ENCODE results near the gene TMOD4. TPM values are rescaled to one million over a fixed set of nuclear protein-coding genes. Genes with fewer than 3 reads are reported as not detected.

TMOD4 gene
- total and polyA plus RNA-seq, 2 experiments from 2014 or later: 1.3 TPM; not detected in 1

GRCh38 chr1:151134396-151134795 lies 41.4 kb downstream of the TMOD4 start (continued):
- TF ChIP-seq, protein P1, sequence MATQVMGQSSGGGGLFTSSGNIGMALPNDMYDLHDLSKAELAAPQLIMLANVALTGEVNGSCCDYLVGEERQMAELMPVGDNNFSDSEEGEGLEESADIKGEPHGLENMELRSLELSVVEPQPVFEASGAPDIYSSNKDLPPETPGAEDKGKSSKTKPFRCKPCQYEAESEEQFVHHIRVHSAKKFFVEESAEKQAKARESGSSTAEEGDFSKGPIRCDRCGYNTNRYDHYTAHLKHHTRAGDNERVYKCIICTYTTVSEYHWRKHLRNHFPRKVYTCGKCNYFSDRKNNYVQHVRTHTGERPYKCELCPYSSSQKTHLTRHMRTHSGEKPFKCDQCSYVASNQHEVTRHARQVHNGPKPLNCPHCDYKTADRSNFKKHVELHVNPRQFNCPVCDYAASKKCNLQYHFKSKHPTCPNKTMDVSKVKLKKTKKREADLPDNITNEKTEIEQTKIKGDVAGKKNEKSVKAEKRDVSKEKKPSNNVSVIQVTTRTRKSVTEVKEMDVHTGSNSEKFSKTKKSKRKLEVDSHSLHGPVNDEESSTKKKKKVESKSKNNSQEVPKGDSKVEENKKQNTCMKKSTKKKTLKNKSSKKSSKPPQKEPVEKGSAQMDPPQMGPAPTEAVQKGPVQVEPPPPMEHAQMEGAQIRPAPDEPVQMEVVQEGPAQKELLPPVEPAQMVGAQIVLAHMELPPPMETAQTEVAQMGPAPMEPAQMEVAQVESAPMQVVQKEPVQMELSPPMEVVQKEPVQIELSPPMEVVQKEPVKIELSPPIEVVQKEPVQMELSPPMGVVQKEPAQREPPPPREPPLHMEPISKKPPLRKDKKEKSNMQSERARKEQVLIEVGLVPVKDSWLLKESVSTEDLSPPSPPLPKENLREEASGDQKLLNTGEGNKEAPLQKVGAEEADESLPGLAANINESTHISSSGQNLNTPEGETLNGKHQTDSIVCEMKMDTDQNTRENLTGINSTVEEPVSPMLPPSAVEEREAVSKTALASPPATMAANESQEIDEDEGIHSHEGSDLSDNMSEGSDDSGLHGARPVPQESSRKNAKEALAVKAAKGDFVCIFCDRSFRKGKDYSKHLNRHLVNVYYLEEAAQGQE (IDR thresholded peaks at IDR 0.05; ENCODE audit: unreplicated experiment): no peak
- TF ChIP-seq CREB1 (CRISPR knock-in tag; IDR thresholded peaks at IDR 0.05; ENCODE audit: low read depth) (no peak), EZH2phosphoT487 (IDR thresholded peaks at IDR 0.05; ENCODE audit: unreplicated experiment) (no peak)

- no peak overlapping the region for H3K27ac Mint-ChIP-seq
- H3K4me3 Mint-ChIP-seq: peak overlapping the region; percentile 59; the same call in 2 of the 3 replicates
- H3K4me1 Mint-ChIP-seq: peaks cover 18% of the 10 kb centered on the region
- H4K20me1 ChIP-seq (replicated peaks; ENCODE audit: insufficient read depth): no peaks in the 10 kb centered on the region; the same call in 1 of the 2 replicates
- TF ChIP-seq ZNF114 (CRISPR knock-in tag; IDR thresholded peaks at IDR 0.05): no peak
- TF ChIP-seq, protein P2, sequence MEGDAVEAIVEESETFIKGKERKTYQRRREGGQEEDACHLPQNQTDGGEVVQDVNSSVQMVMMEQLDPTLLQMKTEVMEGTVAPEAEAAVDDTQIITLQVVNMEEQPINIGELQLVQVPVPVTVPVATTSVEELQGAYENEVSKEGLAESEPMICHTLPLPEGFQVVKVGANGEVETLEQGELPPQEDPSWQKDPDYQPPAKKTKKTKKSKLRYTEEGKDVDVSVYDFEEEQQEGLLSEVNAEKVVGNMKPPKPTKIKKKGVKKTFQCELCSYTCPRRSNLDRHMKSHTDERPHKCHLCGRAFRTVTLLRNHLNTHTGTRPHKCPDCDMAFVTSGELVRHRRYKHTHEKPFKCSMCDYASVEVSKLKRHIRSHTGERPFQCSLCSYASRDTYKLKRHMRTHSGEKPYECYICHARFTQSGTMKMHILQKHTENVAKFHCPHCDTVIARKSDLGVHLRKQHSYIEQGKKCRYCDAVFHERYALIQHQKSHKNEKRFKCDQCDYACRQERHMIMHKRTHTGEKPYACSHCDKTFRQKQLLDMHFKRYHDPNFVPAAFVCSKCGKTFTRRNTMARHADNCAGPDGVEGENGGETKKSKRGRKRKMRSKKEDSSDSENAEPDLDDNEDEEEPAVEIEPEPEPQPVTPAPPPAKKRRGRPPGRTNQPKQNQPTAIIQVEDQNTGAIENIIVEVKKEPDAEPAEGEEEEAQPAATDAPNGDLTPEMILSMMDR (conservative IDR thresholded peaks at IDR 0.05; ENCODE audit: low read depth in 2 of 2): peak in 1 of 2 experiments; percentile 34; a peak in 2 of 4 replicates
- H2AFZ ChIP-seq: 0 out of 2 replicates have a peak overlapping the region, but pooled peaks have one; percentile 23
- DNase-seq (ENCODE audit: low spot score) (peak; percentile 71), ATAC-seq (peak; percentile 28)
- H3K27ac ChIP-seq (ENCODE audit: low read depth): no peak overlapping the region
- no peaks in the 10 kb centered on the region for H3K36me3 ChIP-seq (ENCODE audit: insufficient read depth)
- no peaks in the 10 kb centered on the region for H3K79me2 ChIP-seq (replicated peaks; ENCODE audit: insufficient read depth)
- peaks cover 38% of the 10 kb centered on the region for H3K27me3 ChIP-seq (ENCODE audit: insufficient read depth)
- peaks cover 4% of the 10 kb centered on the region; the same call in 1 of the 2 replicates for H3F3A ChIP-seq (replicated peaks; ENCODE audit: low read depth)
- peaks cover 15% of the 10 kb centered on the region; the same call in 1 of the 2 replicates for H3K4me1 ChIP-seq (ENCODE audit: insufficient read depth)
- peaks cover 39% of the 10 kb centered on the region for H3K27me3 Mint-ChIP-seq (ENCODE audit: insufficient read depth, low read depth, poor library complexity)
- peaks cover 34% of the 10 kb centered on the region for H3K36me3 Mint-ChIP-seq (ENCODE audit: low read depth)
- H3K4me3 ChIP-seq: peak overlapping the region; percentile 88
- no peaks in the 10 kb centered on the region for H3K9me3 Mint-ChIP-seq
- H3K9me2 ChIP-seq (ENCODE audit: insufficient read depth): no peaks in the 10 kb centered on the region
- H3K4me2 ChIP-seq: peak overlapping the region; percentile 100
Observed at GRCh38 chr1:151133018-151133806, 42.6 kb downstream of the TMOD4 start.
